Keratinocyte (primary cell): ENCODE data around the gene C4orf36. TPM values are rescaled to one million over a fixed set of nuclear protein-coding genes. Genes with fewer than 3 reads are reported as not detected.

Experiments used
- DNase-seq: peaks from one replicate; pipeline ENCODE4 v3.0.0-alpha.2; 2011; ENCODE audit warnings: low read depth, missing footprints, low spot score
- FAIRE-seq: peaks from 2 replicates; lab custom pipeline; 2011; peaks lifted over from hg19 to GRCh38; lab: Jason Lieb, UNC
- H2AFZ ChIP-seq: 2 replicates; pipeline ENCODE4 v1.6.0; 2012; ENCODE audit warnings: low read length, control low read depth, inconsistent platforms; ENCODE audit not compliant: control insufficient read depth
- H3K27ac ChIP-seq: 2 replicates; pipeline ENCODE4 v1.5.1; 2011; ENCODE audit warnings: low read length; ENCODE audit not compliant: control insufficient read depth, insufficient read depth
- H3K27me3 ChIP-seq: 3 replicates; pipeline ENCODE4 v1.6.0; 2011; ENCODE audit warnings: low read length; ENCODE audit not compliant: control insufficient read depth, insufficient read depth; ENCODE audit errors: extremely low read depth
- H3K36me3 ChIP-seq, 2 experiments: 2 replicates in 1 of 2; 3 replicates in 1 of 2; pipeline ENCODE4 v1.5.1; 2011; ENCODE audit warnings: low read length in 2 of 2, mild to moderate bottlenecking in 1 of 2; ENCODE audit not compliant: control insufficient read depth in 2 of 2, insufficient read depth in 2 of 2; ENCODE audit errors: extremely low read depth in 1 of 2
- H3K4me1 ChIP-seq: 3 replicates; pipeline ENCODE4 v1.5.1; 2011; ENCODE audit warnings: low read length; ENCODE audit not compliant: control insufficient read depth, insufficient read depth; ENCODE audit errors: extremely low read depth
- H3K4me2 ChIP-seq: 3 replicates; pipeline ENCODE4 v1.6.0; 2011; ENCODE audit warnings: low read depth, low read length; ENCODE audit not compliant: control insufficient read depth, insufficient read depth; ENCODE audit errors: extremely low read depth
- H3K4me3 ChIP-seq, 3 experiments: fragments of 200-600 bp in 1 of 3; sonication (generic) in 1 of 3; 2 replicates in 2 of 3; 3 replicates in 1 of 3; pipeline ENCODE4 v1.5.1; 2011 to 2016; ENCODE audit warnings: low read length in 3 of 3, mild to moderate bottlenecking in 3 of 3, control low read depth in 2 of 3, inconsistent platforms in 1 of 3, low read depth in 1 of 3, mixed read lengths in 1 of 3, mixed run types in 1 of 3, moderate library complexity in 1 of 3; ENCODE audit not compliant: control insufficient read depth in 2 of 3, insufficient read depth in 2 of 3; ENCODE audit errors: extremely low read depth in 1 of 3
- H3K79me2 ChIP-seq: 2 replicates; pipeline ENCODE4 v1.6.0; 2012; ENCODE audit warnings: low read length; ENCODE audit not compliant: control insufficient read depth, insufficient read depth
- H3K9ac ChIP-seq: 3 replicates; pipeline ENCODE4 v1.6.0; 2011; ENCODE audit warnings: low read length; ENCODE audit not compliant: control insufficient read depth, insufficient read depth; ENCODE audit errors: extremely low read depth
- H3K9me1 ChIP-seq: 3 replicates; pipeline ENCODE4 v1.6.0; 2011; ENCODE audit warnings: low read length; ENCODE audit not compliant: control insufficient read depth, insufficient read depth; ENCODE audit errors: extremely low read depth
- H3K9me3 ChIP-seq: 2 replicates; pipeline ENCODE4 v1.5.1; 2012; ENCODE audit warnings: low read depth, low read length; ENCODE audit not compliant: control insufficient read depth
- H4K20me1 ChIP-seq: 3 replicates; pipeline ENCODE4 v1.6.0; 2011; ENCODE audit warnings: low read length; ENCODE audit not compliant: control insufficient read depth, insufficient read depth; ENCODE audit errors: extremely low read depth
- CTCF ChIP-seq, 3 experiments: IDR thresholded peaks in 1 of 3; conservative IDR thresholded peaks in 1 of 3; optimal IDR thresholded peaks in 1 of 3; 2 replicates in 2 of 3; 3 replicates in 1 of 3; pipeline versions ENCODE3 to v1.5.1; 2011; ENCODE audit warnings: low read length in 3 of 3, mild to moderate bottlenecking in 3 of 3, moderate library complexity in 2 of 3, control low read depth in 1 of 3, inconsistent platforms in 1 of 3; ENCODE audit not compliant: insufficient read depth in 2 of 3; ENCODE audit errors: extremely low read depth in 1 of 3
- EZH2 ChIP-seq: IDR thresholded peaks from one replicate; pipeline ENCODE4 v1.6.1; 2012; ENCODE audit warnings: inconsistent platforms, mild to moderate bottlenecking, low read length, moderate library complexity
- dilution Hi-C: fragments of 300-500 bp; cut with MboI; formaldehyde crosslinking; loops from one replicate; pipeline ENCODE4 v1.7.0; 2020; ENCODE audit warnings: low sequenced_read_pairs; ENCODE audit not compliant: extremely low pct_ligation_motif_present
- polyA plus RNA-seq, 5 experiments: library from polyadenylated mRNA; depleted of rRNA in 3 of 5; stranded (reverse) in 3 of 5; stranded (forward) in 1 of 5; unstranded in 1 of 5; fragments of >200 nt; gene quantifications; 1 replicate in 1 of 5; 2 replicates in 3 of 5; 3 replicates in 1 of 5; pipeline versions ENCODE4 v1.2.1 to v1.2.3, GENCODE V29; 2011 to 2012; ENCODE audit warnings: missing spikeins in 2 of 5, low read depth in 1 of 5, low replicate concordance in 1 of 5

Gene C4orf36
- polyA plus RNA-seq, 1 donor (not counting 4 experiments of a cell fraction or from before 2014, with no cell fraction given): 1.2 TPM

DNA sequence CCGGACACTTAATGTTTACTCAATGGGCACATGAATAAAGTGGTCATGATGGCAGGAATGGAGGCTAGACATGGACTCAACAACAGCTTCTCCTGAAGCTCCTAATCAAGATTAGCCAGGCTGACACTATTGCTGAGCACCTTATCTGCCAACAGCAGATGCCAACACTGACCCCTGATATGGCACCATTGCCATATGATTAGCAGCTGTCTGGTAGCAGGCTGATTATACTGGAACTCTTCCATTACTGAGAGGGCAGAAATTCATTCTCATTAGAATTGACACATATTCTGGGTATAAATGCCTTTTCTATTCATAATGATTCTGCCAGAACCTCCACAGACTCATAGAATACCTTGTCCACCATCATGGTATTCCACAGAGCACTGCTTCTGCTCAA is 24.2 kb upstream of the C4orf36 start:
- H3K27ac ChIP-seq: no peak overlapping the region
- no peaks in the 10 kb centered on the region for H4K20me1 ChIP-seq
- DNase-seq (no peak), FAIRE-seq (no peak)
- dilution Hi-C loops: no loop called here
- H3K4me3 ChIP-seq: no peak overlapping the region
- H3K4me1 ChIP-seq: peaks cover 9% of the 10 kb centered on the region
- H3K79me2 ChIP-seq: no peaks in the 10 kb centered on the region
- H3K27me3 ChIP-seq: no peaks in the 10 kb centered on the region
- H2AFZ ChIP-seq: no peak overlapping the region
- H3K9me1 ChIP-seq: no peaks in the 10 kb centered on the region
- no peak for TF ChIP-seq EZH2
- TF ChIP-seq CTCF (optimal IDR thresholded peaks at IDR 0.05 in 1 of 3, IDR thresholded peaks at IDR 0.05 in 1 of 3, conservative IDR thresholded peaks at IDR 0.05 in 1 of 3; ENCODE audit: extremely low read depth in 1 of 3, insufficient read depth in 2 of 3, low read length in 3 of 3): no peak
- H3K9ac ChIP-seq: no peak overlapping the region
- H3K4me2 ChIP-seq: no peak overlapping the region
- no peaks in the 10 kb centered on the region for H3K36me3 ChIP-seq
- H3K9me3 ChIP-seq: no peaks in the 10 kb centered on the region

DNA sequence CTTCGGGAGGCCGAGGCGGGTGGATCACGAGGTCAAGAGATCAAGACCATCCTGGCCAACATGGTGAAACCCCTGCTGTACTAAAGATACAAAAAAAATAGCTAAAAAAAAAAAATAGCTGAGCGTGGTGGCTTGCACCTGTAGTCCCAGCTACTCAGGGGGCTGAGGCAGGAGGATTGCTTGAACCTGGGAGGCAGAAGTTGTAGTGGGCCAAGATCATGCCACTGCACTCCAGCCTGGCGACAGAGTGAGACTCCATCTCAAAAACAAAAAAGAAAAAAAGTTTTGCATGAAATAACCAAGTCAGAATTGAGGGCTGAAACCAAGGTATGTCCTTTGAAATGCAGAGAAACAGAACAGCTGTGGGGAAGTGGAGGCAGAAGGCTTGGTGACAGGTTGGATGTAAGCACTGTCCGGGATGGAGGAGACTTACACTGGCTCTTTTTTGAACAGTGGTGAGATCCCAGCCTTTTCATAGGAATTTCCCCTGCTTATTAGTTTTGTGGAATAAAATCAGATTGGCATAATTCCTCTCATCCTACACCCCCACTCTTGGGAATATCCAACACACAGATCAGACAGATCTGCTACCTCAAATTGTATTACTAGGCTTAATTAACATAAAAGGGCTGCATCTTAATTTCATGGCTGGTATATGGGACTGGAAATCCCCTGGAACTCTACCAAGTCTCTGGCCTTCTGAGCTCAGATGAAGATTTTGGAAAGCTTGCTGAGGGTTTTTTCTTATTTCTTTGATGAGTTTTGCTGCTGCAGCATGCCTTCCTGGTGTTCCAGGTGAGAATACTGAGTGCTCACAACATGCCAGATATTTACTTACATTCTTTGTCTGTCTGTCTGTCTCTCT is 18.8 kb upstream of the C4orf36 start:
- no peak for FAIRE-seq
- H3K27me3 ChIP-seq: no peaks in the 10 kb centered on the region
- H3K9me1 ChIP-seq: no peaks in the 10 kb centered on the region
- no peaks in the 10 kb centered on the region for H3K9me3 ChIP-seq
- dilution Hi-C loops: no loop called here
- H3K4me3 ChIP-seq: no peak overlapping the region
- no peak for DNase-seq
- TF ChIP-seq CTCF (optimal IDR thresholded peaks at IDR 0.05 in 1 of 3, IDR thresholded peaks at IDR 0.05 in 1 of 3, conservative IDR thresholded peaks at IDR 0.05 in 1 of 3; ENCODE audit: extremely low read depth in 1 of 3, insufficient read depth in 2 of 3, low read length in 3 of 3): no peak
- H2AFZ ChIP-seq: no peak overlapping the region
- H3K9ac ChIP-seq: no peak overlapping the region
- no peak overlapping the region for H3K4me2 ChIP-seq
- H3K36me3 ChIP-seq: no peaks in the 10 kb centered on the region
- peaks cover 4% of the 10 kb centered on the region for H3K4me1 ChIP-seq
- no peaks in the 10 kb centered on the region for H4K20me1 ChIP-seq
- no peaks in the 10 kb centered on the region for H3K79me2 ChIP-seq
- no peak overlapping the region for H3K27ac ChIP-seq
